NCI-H187 (cell line): ENCODE results near the gene RHBDD2.
A peak's percentile ranks its signal among the peaks of the same experiment; 100 is the strongest.
"Not testable (repeated sequence)": the region's sequence is repeated elsewhere in the genome, so short reads cannot be mapped to it uniquely, and the experiment has no call there.

Experiments used
- DNase-seq, 2 experiments: peaks; one replicate each; lab custom pipeline; 2025; lab: John Stamatoyannopoulos, UW

The RHBDD2 gene

DNA sequence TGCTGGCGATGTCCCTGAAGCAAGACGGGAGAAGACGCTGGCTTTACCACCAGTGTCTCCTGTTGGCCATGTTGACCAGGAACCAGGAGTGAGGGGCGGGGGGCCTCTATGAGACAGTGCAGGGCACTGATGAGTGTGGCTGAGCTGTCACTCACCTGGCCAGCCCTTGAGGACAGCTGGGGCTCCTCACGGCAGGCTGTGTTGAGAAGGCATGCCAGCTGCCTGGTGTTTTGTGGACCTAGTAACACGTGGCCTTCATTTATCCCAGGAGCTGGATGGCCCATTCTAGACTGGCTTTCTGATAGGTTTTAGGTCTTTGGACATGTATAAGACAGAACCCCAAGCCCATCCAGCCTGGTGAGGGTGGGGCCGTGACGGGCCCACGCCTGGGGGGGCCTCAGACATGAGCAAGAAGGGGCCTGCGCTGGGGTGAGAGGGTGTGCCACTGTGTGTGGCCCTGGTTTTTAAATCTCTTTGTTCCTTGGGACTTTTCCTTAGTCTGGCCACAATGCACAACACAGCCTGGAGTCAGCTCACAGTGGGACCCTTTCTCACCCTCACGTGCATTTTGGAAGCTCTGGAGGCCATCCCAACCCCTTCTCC lies 10.5 kb downstream of the RHBDD2 start:
- no peak for DNase-seq

DNA sequence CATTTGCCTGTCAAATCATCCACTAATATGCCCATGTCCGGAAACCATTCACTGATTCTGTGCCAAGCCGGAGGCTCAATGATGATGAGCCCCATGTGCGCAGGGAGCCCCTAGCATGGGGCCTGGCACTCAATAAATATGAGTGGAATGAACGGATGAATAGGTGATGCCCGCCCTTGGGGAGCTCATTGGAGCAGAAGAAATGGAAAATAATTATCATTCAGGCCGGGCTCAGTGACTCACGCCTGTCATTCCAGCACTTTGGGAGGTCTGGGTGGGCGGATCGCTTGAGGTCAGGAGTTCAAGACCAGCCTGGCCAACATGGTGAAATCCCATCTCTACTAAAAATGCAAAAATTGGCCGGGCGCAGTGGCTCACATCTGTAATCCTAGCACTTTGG lies 11.0 kb downstream of the RHBDD2 start:
- no peak for DNase-seq

DNA sequence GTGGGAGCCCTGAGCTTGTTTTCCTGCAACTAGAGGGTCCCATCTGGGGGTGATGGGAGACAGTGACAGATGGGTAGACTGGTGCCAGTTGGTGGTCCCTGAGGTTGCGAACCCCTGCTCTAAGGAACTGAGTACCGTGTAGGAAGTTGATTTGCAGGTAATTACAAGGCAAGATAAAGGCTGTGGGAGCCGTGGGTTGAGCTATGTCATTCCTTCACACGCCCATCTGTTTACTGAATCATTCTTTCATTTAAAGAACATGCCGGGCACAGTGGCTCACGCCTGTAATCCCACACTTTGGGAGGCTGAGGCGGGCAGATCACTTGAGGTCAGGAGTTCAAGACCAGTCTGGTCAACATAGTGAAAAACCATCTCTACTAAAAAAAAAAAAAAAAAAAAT lies 12.4 kb downstream of the RHBDD2 start:
- not testable (repeated sequence) for DNase-seq

DNA sequence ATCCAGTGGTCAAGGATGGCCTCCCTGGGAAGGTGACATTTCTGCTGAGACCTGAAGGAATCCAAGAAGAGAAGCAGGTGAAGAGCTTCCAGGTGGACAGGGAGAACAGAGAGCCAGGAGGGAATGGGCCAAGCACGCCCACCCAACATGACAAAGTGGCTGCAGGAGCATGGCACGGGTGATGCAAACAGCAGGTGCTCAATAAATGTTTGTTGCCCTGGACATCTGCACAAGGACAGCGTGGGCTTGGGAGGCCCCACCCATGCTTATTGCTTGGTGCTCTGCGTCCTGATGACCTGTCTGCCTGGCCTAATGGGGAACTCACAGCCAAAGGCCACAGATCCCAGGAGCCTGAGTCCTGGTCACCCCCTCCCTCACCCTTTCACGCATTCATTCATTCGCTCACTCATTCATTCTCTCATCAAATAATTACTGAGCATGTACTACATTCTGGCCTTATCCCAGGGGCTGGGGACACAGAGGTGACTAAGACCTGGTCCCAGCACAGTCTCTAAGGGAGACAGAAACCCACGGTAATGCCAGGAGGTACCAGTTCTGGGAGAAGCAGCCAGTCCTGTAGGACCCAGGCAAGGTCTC lies 13.1 kb downstream of the RHBDD2 start:
- no peak for DNase-seq

DNA sequence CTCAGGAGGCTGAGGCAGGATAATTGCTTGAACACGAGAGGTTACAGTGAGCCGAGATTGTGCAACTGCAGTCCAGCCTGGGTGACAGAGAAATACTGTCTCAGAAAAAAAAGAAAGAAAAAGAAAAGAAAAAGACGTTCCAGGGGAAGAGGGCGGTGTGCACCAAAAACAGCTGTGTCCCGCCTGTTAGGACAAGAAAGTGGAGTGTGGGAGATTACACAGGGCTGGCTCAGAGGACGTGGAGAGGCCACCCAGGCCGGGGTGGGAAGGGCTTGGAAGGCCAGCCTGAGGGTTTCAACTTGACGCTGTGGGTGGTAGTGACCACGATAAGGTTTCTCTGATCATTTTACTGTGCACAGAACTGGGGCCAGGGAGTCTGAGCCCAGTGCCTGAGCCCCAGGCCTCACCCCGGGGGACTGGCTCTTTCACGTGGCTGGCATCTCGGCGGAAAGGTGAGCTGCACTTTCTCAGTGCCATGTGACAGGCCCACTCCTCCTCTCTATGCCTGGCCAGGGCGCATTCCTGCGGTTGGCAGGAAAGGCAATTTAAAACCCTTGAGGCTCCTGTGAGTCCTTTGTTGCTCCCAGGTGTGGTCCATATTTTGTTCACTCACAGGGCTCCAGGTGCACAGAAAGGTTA lies 13.9 kb downstream of the RHBDD2 start:
- peak; percentile 90 to 95 for DNase-seq

DNA sequence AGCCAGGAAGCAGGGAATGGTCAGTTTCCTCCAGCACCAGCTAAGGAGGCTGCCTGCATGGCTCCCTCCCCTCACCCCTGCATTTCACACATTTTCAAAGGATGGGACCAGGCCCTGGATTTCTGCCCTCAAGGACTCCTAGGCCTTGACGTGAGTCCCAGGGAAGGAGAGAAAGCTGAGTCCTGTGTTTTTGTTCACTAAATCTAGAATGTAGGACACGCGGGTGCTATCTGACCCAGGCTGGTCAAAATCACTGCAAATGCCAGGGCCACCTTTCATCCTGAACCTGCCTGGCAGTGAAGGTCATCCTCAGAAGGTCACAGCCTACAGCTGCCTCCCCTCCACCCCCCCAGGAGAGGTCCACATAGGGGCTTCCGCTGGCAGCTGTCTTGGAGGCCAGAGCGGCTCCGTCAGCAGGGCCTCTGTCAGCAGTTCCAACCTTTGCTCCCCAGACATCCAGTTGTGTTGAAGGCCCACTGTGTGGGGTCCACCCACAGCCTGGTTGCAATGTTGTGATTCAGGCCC lies 18.0 kb downstream of the RHBDD2 start:
- DNase-seq: no peak

DNA sequence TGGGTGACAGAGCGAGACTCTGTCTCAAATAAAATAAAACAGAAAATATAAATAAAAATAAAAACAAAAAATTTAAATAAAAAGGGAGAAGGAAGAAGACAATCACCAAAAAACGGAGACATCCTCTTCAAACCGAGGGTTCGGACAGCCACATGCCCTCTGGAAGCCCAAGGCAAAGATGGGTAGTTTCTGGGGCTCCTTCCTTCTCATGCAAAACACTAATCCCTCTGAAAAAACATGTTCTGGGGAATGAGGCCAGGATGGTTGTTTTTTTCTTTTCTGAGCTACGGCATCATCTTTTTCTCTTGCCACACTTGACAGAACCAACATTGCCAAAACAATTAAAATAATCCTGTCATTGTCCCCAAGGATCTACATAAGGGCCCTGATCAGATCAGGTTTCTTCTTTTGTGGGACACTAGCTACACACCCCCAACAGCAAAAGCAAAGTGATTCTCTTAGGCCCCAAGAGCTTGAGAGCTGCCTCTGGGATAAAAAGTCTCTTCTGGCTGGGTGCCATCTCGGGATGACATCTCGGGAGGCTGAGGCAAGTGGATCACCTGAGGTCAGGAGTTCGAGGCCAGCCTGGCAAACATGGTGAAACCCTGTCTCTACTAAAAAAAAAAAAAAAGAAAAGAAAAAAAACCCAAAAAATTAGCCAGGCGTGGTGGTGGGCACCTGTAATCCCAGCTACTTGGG lies 21.9 kb downstream of the RHBDD2 start:
- peak; percentile 22 to 43 for DNase-seq

DNA sequence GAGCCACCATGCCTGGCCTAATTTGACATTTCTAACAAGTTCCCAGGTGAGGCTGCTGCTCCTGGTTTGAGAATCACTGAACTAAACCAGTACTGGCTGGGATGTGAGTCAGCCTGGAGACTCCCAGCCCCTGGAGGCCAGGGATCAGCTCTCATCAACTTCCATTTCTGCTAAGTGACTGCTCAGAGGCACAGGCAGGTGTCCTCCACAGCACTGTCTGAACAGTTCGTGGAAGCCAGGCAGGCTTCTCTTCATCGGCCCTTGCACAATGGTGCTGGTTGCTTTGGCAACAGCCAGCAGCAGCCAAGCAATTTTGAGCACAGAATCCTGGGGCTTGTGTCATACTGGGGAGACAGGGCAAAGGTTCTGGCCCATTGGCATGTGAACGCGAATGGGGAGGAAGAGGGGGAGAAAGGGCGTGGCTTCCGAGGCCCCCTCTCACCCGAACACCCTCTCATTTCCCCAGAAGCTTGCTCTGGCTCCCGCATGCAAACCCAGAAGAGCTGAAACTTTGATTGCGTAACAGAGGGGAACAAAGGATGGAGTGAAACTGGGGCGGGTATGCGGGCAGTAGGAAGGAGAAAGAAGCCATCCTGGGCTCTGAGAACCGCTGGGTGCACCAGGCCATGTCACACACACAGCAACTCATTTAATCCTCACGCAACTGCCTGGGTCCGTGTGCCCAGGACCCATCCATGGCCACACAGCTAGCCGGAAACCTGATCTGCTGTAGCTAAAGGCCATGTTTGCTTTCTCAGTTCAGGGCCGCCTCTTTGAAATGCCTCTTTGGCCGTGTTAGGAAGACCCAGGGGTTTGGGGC lies 27.2 kb downstream of the RHBDD2 start:
- DNase-seq: peak; percentile 66 to 69

DNA sequence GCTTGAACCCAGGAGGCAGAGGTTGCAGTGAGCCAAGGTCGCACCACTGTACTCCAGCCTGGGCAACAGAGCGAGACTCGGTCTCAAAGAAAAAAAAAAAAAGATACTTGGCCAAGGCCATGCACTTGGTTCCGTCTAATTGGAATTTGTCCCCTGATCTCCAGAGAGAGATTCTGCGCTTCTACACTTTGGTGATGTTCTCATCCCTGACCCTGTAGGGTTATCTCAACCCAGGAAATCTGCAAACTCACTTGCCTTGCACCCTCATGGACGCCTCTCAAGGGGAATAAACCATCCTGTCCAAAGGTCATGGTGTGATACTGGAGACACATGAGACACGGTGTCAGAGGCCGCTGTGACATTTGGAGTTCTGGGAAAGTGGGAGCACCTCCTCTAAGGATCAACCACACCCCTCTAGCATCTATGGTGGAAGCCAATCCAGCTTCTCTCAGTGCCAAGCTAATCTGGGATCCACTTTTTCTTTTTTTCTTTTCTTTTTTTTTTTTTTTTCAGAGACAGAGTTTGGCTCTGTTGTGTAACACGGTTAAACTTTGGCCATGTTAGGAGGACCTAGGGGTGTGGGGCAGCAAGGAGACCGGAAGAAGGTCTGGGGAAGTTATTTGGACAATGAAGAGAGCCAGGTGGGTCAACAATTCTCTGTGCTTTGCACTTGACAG lies 28.3 kb downstream of the RHBDD2 start:
- DNase-seq: no peak

DNA sequence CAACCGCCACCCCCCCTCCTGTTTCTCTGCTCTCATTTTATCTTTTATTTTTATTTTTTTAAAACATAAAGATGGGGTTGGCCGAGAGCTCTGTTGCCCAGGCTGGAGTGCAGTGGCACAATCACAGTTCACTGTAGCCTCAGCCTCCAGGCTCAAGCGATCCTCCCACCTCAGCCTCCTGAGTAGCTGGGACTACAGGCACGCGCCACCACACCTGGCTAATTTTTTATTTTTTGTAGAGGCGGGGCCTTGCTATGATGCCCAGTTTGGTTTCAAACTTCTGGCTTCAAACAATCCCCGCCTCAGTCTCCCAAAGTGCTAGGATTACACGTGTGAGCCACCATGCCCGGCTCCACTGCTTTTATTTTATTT lies 28.8 kb downstream of the RHBDD2 start:
- DNase-seq: not testable (repeated sequence)

DNA sequence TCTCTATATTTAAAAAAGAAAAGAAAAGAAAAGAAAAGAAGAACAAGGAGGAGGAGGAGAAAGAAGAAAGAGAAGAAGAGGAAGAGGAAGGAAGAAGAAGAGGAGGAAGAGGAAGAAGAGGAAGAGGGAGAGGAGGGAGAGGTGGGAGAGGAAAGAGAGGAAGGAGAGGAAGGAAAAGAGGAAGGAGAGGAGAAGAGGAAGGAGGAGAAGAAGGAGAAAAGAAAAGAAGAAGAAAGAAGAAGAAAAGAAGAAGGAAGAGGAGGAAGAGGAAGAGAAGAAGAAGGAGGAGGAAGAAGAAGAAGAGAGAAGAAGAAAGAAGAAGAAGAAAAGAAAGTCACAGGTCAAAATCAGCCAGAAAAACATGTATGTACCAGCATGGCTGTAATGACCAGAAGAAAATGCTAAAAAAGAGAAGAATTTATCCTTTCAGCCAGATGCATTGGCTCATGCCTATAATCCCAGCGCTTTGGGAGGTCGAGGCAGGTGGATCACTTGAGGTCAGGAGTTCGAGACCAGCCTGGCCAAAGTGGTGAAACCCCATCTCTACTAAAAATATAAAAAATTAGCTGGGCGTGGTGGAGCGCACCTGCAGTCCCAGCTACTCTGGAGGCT lies 30.8 kb downstream of the RHBDD2 start:
- DNase-seq: no peak

DNA sequence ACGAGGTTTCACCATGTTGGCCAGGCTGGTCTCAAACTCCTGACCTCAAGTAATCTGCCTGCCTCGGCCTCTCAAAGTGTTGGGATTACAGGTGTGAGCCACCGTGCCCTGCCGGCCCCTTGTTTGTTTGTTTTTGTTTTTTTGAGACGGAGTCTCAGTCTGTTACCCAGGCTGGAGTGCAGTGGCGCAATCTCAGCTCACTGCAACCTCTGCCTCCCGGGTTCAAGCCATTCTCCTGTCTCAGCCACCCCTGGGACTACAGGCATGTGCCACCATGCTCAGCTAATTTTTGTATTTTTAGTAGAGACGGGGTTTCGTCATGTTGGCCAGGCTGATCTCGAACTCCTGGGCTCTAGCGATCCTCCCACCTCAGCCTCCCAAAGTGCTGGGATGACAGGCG lies 32.4 kb downstream of the RHBDD2 start:
- DNase-seq: not testable (repeated sequence)

DNA sequence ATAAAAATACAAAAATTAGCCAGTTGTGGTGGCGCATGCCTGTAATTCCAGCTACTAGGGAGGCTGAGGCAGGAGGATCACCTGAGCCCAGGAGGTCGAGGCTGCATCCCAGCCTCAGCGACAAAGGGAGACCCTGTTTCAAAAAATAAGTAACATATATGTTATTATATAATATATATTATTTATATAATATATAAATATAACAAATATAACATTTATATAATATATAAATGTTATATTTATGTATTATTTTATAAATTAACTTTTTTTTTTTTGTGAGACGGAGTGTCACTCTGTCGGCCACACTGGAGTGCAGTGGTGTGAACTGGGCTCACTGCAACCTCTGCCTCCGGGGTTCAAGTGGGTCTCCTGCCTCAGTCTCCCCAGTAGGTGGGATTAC lies 34.6 kb downstream of the RHBDD2 start:
- DNase-seq: no peak

DNA sequence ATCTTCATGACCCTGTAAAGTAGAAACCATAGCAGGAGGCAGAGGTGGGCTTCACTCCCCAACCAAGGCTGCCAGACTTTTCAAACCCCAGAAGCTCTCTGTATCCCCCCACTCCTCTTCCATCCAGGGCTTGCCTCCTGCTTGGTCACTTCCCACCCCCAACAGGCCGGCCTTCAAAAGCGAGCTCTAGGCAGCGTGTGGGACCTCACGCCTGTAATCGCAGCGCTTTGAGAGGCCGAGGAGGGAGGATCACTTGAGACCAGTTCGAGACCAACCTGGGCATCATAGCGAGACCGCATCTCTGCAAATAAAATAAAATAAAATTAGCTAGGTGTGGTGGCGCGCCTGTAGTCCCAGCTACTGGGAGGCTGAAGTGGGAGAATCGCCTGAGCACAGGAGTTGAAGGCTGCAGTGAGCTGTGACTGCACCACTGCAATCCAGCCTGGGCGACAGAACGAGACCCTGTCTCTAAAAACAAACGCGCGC lies 35.4 kb downstream of the RHBDD2 start:
- DNase-seq: no peak

DNA sequence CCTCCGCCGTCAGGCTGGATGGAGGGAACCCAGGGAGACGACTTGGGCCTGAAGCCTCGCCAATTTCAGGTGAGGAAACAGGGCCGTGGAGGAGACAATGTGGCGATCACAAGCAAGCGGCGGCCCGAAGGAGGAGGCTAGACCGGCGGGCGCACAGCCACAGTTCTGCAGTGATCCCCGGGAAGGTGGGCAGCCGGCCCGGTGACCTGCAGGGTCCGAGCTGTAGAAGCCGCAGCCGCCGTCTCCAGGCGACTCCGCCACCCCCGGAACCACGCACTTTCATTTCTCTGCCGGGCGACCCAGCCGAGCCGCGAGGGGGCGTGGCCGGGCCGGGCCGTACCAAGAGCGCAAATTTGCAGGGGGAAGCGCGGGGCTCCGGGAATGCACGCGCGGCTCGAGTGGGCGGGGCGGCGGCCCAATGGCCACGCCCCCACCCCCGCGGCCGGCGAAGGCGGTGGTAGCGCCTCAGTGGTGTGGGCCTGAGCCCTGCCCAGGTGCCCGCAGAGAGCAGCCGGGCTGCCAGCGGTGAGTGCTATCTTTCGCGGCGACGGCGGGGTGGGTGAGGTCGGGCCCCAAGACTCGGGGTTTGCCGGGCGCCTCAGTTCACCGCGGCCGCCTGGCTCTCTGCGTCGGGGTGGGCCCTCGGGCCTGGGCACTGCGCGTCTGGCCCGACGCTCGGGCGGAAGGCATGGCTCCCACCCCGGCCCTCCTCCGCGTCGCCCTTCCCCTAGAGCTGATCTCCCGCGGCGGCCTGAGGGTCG lies 36.0 kb downstream of the RHBDD2 start, which contains the start of gene POR:
Gene POR, plus strand, starts transcription at position 501 of the 761 bp plus-strand sequence. CDS start 38,847 bp downstream, outside the sequence.
- DNase-seq: peak; percentile 91 to 92

DNA sequence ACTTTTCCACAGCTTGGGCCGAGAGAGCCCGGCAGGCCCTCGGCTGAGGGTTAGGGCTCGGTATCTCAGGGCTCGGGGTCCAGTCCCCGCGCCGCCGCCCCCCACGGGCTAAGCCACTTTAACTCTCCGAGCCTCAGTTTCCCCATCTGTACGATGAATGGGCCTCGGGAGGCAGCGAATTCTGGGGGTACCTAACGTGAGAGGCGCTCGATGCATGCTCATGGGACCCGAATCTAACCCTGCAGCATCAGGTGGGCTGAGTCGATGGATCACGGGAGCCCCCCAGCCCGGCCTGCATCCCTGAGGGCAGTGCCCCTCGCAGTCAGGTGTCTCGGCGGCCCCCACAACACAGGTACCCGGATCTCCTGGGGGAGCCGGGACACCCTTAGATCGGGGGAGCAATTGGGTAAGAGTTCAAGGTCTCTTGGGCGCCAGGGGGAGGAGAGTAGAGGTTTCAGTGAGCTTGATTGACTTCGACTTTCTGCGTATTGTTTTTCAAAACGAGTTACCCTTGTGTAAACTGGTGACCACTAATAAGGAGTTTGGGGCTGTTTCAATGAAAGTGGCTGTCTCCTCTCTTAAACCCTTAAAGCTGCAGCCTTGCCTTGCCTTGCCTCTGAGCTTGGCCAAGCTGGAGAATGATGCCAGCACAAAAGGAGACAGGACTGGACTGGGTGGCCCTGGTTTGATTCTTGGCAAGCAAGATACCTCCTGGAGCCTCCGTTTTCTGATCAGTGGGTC lies 36.8 kb downstream of the RHBDD2 start:
- no peak for DNase-seq

DNA sequence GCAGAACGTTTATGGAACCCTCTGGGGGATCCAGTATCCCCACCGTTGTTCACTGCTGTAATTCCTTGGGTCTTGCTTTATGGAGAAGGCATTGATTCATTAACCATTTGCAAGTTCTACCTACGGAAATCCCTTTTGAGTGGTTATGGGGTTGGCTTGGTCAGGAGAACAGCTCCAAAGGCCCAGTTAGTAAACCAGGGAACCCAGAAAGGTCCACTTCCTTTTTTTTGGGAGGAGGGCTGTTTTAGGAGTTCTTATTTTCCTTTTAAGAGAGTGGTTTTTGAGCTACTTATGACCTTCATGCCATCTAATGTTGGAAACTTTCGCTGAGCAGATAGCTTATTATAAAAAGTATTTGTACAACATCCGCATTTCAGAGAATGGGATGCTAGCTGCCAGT lies 37.4 kb downstream of the RHBDD2 start:
- no peak for DNase-seq

DNA sequence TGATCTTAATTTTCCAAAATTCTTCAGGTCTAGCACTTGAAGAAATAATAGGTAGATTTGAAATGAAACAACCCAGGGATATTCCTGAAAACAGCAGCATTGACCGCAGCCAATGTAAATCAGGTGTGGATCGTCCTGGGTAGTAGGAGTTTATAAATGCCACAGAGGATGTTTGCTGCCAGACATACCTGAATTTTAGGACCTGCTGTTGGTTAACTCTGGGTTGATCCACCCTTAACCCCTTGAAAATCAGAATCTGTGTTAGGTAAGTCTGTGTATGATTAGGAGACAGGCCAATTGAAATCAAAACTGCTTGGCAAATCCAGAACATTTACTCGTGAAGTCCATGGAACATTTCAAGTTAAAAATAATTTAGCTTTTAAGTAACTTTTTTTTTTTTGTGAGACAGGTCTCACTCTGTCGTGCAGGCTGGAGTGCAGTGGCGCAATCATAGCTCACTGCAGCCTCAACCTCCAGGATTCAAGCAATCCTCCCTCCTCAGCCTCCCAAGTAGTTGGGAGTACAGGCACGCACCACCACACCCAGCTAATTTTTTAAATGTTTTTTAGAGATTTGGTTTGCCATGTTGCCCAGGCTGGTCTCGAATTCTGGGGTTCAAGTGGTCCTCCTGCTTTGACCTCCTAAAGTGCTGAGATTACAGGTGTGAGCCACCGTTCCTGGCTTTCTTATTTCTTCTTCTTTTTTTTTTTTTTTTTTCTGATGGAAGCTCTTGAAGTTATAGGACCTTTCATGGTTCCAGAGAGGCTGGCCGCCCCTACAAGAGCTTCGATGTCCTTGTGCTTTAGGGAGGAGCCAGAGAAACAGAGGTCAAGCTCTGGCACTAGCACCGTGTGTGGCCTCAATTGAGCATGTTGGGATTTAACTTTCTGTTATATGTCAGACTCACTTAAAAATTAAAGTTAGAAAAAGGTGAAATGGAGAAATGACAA lies 38.1 kb downstream of the RHBDD2 start:
- DNase-seq: no peak
